ENCODE results near the gene NOTCH3.
A peak's percentile ranks its signal among the peaks of the same experiment; 100 is the strongest.

The NOTCH3 gene

GRCh38 chr19:15161028-15161984 is 39.5 kb downstream of the NOTCH3 start:
- DNase-seq (ENCODE audit: insufficient read length, low spot score): no peak
- FAIRE-seq: no peak
- peak; percentile 52 for TF ChIP-seq CTCF (IDR thresholded peaks at IDR 0.05; ENCODE audit: insufficient read depth, missing control alignments)

- TF ChIP-seq CTCF (IDR thresholded peaks at IDR 0.05; ENCODE audit: insufficient read depth, missing control alignments): no peak
- FAIRE-seq (no peak), DNase-seq (ENCODE audit: insufficient read length, low spot score) (no peak)
These were observed 41.5 kb downstream of the NOTCH3 start for GRCh38 chr19:15159251-15159650.

DNA sequence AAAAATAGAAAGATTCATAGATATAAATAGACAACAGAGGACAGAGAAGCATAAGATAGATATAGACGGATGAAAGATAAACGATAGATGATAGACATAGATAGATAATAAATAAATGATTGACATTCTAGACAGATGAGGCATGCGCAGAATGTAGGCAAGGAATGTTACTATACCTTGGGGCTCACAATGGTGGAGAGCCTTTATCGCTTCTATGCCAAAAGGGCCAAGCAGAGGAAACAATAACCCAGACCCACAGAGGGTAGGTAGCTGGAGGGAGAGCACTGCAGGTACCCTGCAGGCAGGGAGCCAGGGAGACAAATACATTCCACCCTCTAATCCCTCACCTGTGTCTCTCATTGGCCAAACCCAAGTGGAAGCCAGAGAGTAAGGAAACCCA is 44.4 kb downstream of the NOTCH3 start:
- FAIRE-seq: no peak
- TF ChIP-seq CTCF (IDR thresholded peaks at IDR 0.05; ENCODE audit: insufficient read depth, missing control alignments): no peak
- DNase-seq (ENCODE audit: insufficient read length, low spot score): no peak

DNA sequence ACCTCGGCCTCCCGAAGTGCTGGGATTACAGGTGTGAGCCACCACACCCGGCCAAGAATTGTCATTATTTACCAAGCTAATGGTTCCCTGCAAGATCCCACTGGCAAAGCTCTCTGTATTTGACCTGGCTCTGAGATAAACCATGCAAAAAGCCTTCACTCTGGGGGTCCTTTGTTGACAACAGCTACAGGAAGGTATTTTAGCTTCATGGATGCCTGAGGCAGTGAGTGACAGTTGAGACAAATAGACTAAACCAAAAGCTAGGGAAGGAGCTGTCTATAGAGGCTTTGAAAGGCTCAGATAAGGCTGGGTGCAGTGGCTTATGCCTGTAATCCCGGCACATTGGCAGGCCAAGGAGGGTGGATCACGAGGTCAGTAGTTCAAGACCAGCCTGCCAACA is 45.5 kb downstream of the NOTCH3 start:
- FAIRE-seq: no peak
- no peak for DNase-seq (ENCODE audit: insufficient read length, low spot score)
- TF ChIP-seq CTCF (IDR thresholded peaks at IDR 0.05; ENCODE audit: insufficient read depth, missing control alignments): no peak

DNA sequence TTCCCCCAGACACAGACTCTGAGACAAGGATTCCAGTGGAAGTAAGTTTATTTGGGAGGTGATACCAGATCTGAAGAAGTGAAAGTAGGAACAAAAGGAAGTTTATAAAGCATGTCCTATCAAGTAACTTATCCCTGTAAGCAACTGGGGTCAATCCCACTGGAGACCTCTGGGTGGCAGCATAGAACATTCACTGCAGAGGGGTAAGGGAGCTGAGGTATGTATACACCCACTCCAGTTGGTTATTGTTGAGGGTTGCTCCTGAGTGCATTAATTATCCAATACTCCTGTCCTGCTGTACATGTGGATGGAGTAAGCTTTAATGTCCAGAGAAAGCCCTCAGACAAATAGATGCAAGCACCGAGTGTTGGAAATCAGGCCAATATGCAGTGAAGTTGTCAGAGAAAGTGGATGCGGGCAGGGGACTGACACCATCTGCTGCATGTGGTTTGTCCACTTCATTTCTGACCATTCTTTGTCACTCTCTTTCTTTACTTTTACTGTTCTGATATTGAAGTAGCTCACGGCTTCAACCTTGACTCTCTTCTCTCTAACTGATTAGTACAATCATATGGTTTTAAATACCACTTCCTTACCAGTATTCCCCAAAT is 46.7 kb downstream of the NOTCH3 start:
- no peak for FAIRE-seq
- TF ChIP-seq CTCF (IDR thresholded peaks at IDR 0.05; ENCODE audit: insufficient read depth, missing control alignments): peak; percentile 43

GRCh38 chr19:15149737-15150136 is 51.1 kb downstream of the NOTCH3 start:
- TF ChIP-seq CTCF (IDR thresholded peaks at IDR 0.05; ENCODE audit: insufficient read depth, missing control alignments): no peak
- DNase-seq (ENCODE audit: insufficient read length, low spot score) (no peak), FAIRE-seq (no peak)

More for the DNA sequence above, 46.7 kb downstream of the NOTCH3 start:
- DNase-seq (ENCODE audit: insufficient read length, low spot score): no peak

DNA sequence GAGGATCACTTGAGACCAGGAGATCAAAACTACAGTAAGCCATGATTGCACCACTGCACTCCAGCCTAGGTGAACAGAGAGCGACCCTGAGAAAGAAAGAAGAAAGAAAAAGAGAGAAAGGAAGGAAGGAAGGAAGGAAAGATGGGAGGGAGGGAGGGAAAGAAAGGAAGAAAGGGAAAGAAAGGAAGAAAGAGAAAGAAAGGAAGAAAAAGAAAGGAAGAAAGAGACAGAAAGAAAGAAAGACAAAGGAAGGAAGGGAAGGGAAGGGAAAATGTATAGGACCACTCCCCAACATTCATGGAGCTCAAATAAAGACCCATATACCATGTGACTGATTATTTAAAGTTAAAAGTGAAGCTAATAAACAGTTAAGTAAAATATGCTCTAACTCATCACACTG is 53.7 kb downstream of the NOTCH3 start:
- no peak for FAIRE-seq
- no peak for TF ChIP-seq CTCF (IDR thresholded peaks at IDR 0.05; ENCODE audit: insufficient read depth, missing control alignments)
- DNase-seq (ENCODE audit: insufficient read length, low spot score): no peak
